Subcutaneous abdominal adipose tissue (tissue), 5 donors: ENCODE measurements around the gene ZMYND8.
"Not testable (repeated sequence)": the region's sequence is repeated elsewhere in the genome, so short reads cannot be mapped to it uniquely, and the experiment has no call there.

Experiments
- H3K27ac ChIP-seq: one replicate; pipeline ENCODE4 v1.7.0; 2013; ENCODE audit warnings: low read depth, mild to moderate bottlenecking, inconsistent platforms, low read length, moderate library complexity
- H3K27me3 ChIP-seq, 5 donors: one replicate each; pipeline ENCODE4 v1.7.0; 2013; ENCODE audit warnings: low read length in 5 of 5, inconsistent platforms in 1 of 5; ENCODE audit not compliant: control insufficient read depth in 5 of 5, insufficient read depth in 4 of 5
- H3K36me3 ChIP-seq, 5 donors: one replicate each; pipeline ENCODE4 v1.7.0; 2013; ENCODE audit warnings: low read length in 5 of 5; ENCODE audit not compliant: control insufficient read depth in 5 of 5, insufficient read depth in 5 of 5
- H3K4me1 ChIP-seq, 5 donors: one replicate each; pipeline ENCODE4 v1.7.0; 2013; ENCODE audit warnings: low read length in 5 of 5, mild to moderate bottlenecking in 3 of 5, moderate library complexity in 1 of 5; ENCODE audit not compliant: control insufficient read depth in 5 of 5, insufficient read depth in 5 of 5
- H3K4me3 ChIP-seq, 5 donors: one replicate each; pipeline ENCODE4 v1.7.0; 2013; ENCODE audit warnings: low read length in 5 of 5, low read depth in 1 of 5
- H3K9ac ChIP-seq, 5 donors: one replicate each; pipeline ENCODE4 v1.7.0; 2013; ENCODE audit warnings: low read length in 5 of 5, mild to moderate bottlenecking in 4 of 5, moderate library complexity in 3 of 5
- H3K9me3 ChIP-seq, 5 donors: one replicate each; pipeline ENCODE4 v1.7.0; 2013; ENCODE audit warnings: low read length in 5 of 5; ENCODE audit not compliant: control insufficient read depth in 5 of 5
- donor health status: healthy.
- donor health status: healthy.
- donor health status: healthy.
- donor health status: healthy.
- donor health status: healthy.

ZMYND8 gene

DNA sequence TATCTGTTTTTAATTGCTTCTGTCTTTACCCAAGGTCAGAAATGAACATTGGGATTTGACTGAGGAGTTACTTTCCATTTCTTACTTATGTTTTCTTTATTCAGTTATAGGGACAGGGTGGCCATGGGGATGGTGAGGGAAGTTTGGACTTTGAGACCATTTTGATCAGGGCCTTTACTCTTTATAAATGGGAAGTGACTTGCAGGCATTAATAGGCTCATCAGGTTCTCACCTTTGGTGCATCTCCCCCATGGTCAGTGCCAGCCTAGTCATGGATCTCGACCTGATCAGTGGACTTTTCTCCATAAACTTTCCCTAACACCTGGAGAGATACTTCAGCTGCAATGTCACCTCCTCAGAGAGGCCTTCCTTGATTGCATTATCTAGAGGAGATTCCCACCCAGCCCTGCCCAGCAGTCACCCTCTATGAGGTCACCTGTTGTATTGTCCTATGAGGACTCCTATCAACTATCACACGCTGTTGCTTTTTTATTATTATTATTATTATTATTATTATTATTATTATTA, 16.8 kb upstream of the ZMYND8 start:
- no peak overlapping the region for H3K27ac ChIP-seq
- H3K4me3 ChIP-seq: no peak overlapping the region
- H3K4me1 ChIP-seq: peaks cover 0 to 5% (median 0%) of the 10 kb centered on the region in 5 donors
- no peak overlapping the region for H3K9ac ChIP-seq
- H3K27me3 ChIP-seq: no peaks in the 10 kb centered on the region
- no peaks in the 10 kb centered on the region for H3K36me3 ChIP-seq
- H3K9me3 ChIP-seq: no peaks in the 10 kb centered on the region

- H3K4me1 ChIP-seq: no peaks in the 10 kb centered on the region
- no peak overlapping the region for H3K4me3 ChIP-seq
- no peak overlapping the region for H3K27ac ChIP-seq
- H3K9me3 ChIP-seq: no peaks in the 10 kb centered on the region
- no peaks in the 10 kb centered on the region for H3K27me3 ChIP-seq
- H3K36me3 ChIP-seq: no peaks in the 10 kb centered on the region
- no peak overlapping the region for H3K9ac ChIP-seq
Measured at GRCh38 chr20:47370850-47371782, 14.6 kb upstream of the ZMYND8 start.

DNA sequence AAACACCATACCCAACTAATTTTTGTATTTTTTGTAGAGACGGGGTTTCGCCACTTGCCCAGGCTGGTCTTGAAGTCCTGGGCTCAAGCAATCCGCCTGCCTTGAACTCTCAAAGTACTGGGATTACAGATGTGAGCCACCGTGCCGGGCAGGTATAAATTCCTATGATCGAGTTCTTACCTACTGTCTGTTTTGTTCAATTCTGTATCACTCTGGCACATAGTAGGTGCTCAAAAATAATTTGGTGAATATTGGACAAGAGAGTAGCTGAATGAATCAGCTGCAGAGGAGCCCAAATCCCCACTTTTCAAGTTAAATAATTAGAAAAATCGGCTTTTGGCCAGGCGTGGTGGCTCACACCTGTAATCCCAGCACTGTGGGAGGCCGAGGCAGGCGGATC, 13.7 kb upstream of the ZMYND8 start:
- Histone ChIP-seq H3K4me1 (no peaks in the 10 kb centered on the region), H3K36me3 (no peaks in the 10 kb centered on the region)

DNA sequence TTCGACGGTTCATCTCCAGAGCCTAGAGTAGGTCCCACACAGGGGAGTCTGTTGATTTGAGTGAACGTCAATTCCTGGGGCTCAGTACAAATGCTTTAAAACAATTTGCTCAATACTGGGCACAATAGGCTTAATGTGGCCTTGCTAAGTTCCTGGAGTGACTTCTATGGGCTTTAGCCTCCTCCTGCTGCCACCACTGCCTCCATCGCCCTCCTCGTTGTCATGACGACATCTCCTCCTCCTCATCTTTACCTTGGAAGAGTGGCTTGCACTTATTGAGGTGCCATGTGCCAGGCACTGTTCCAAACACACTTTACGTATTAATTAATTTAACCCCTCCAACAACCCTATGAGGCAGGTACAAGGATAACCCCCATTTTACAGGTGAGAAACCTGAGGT, 11.8 kb upstream of the ZMYND8 start:
- no peaks in the 10 kb centered on the region for H3K9me3 ChIP-seq
- no peak overlapping the region for H3K4me3 ChIP-seq
- no peak overlapping the region for H3K27ac ChIP-seq
- no peaks in the 10 kb centered on the region for H3K27me3 ChIP-seq
- no peaks in the 10 kb centered on the region for H3K4me1 ChIP-seq
- no peaks in the 10 kb centered on the region for H3K36me3 ChIP-seq
- H3K9ac ChIP-seq: no peak overlapping the region

More for the DNA sequence above, 13.7 kb upstream of the ZMYND8 start:
- Histone ChIP-seq H3K9ac (no peak overlapping the region), H3K9me3 (no peaks in the 10 kb centered on the region), H3K27me3 (no peaks in the 10 kb centered on the region), H3K27ac (no peak overlapping the region), H3K4me3 (no peak overlapping the region)

- not testable (repeated sequence) for H3K9ac ChIP-seq, H3K27me3 ChIP-seq, H3K4me3 ChIP-seq, H3K27ac ChIP-seq, H3K36me3 ChIP-seq, H3K9me3 ChIP-seq
- H3K4me1 ChIP-seq: peaks cover 0 to 12% (median 2%) of the 10 kb centered on the region in 5 donors
Measured at GRCh38 chr20:47366301-47366700, 9.8 kb upstream of the ZMYND8 start.

- H3K27ac ChIP-seq: no peak overlapping the region
- no peak overlapping the region for H3K9ac ChIP-seq
- H3K9me3 ChIP-seq: no peaks in the 10 kb centered on the region
- H3K4me3 ChIP-seq: no peak overlapping the region
- no peaks in the 10 kb centered on the region for H3K36me3 ChIP-seq
- H3K27me3 ChIP-seq: no peaks in the 10 kb centered on the region
- H3K4me1 ChIP-seq: peaks cover 3 to 23% (median 13%) of the 10 kb centered on the region in 5 donors
Measured at GRCh38 chr20:47365023-47365764, 8.7 kb upstream of the ZMYND8 start.

- Histone ChIP-seq H3K36me3 (no peaks in the 10 kb centered on the region), H3K4me3 (no peak overlapping the region), H3K4me1 (peaks cover 16 to 49% (median 39%) of the 10 kb centered on the region in 5 donors), H3K9me3 (no peaks in the 10 kb centered on the region), H3K9ac (no peak overlapping the region), H3K27me3 (no peaks in the 10 kb centered on the region), H3K27ac (peak overlapping the region; percentile 23)
Measured at GRCh38 chr20:47362361-47363219, 6.1 kb upstream of the ZMYND8 start.

GRCh38 chr20:47361057-47361915, 4.8 kb upstream of the ZMYND8 start:
- H3K36me3 ChIP-seq: no peaks in the 10 kb centered on the region
- peak overlapping the region; percentile 100 for H3K27ac ChIP-seq
- H3K9me3 ChIP-seq: no peaks in the 10 kb centered on the region
- H3K4me1 ChIP-seq: peaks cover 20 to 62% (median 52%) of the 10 kb centered on the region in 5 donors
- H3K27me3 ChIP-seq: no peaks in the 10 kb centered on the region
- H3K4me3 ChIP-seq: peak overlapping the region in 2 of 5 donors; percentile 22 to 35
- peak overlapping the region; percentile 68 to 91 (median 86) for H3K9ac ChIP-seq
